ENCODE data around the gene CADM2.

CADM2 gene

DNA sequence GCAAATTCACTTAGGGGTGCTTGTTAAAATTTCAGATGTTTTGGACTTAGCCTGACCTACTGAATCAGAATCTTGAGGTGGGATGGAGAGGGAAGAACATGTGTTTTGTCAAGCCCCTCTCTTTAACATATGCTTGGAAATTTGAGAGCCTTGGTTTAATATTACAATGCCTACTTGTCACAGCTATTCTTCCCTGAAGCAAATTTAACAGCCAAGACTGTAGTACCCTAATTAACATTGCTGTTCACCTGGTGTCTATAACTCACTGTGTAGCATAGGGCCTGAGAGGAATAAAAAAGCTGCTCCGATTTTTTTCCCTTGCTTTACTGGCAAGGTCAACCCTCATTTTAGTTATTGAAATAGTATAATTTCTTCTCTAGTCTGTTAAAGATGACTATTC is 880.1 kb downstream of the CADM2 start:
- no peak overlapping the region for H3K4me3 ChIP-seq (ENCODE audit: low read length)
- TF ChIP-seq, protein P1, sequence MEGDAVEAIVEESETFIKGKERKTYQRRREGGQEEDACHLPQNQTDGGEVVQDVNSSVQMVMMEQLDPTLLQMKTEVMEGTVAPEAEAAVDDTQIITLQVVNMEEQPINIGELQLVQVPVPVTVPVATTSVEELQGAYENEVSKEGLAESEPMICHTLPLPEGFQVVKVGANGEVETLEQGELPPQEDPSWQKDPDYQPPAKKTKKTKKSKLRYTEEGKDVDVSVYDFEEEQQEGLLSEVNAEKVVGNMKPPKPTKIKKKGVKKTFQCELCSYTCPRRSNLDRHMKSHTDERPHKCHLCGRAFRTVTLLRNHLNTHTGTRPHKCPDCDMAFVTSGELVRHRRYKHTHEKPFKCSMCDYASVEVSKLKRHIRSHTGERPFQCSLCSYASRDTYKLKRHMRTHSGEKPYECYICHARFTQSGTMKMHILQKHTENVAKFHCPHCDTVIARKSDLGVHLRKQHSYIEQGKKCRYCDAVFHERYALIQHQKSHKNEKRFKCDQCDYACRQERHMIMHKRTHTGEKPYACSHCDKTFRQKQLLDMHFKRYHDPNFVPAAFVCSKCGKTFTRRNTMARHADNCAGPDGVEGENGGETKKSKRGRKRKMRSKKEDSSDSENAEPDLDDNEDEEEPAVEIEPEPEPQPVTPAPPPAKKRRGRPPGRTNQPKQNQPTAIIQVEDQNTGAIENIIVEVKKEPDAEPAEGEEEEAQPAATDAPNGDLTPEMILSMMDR (IDR thresholded peaks at IDR 0.05; ENCODE audit: insufficient read depth, low read depth, low read length, missing control alignments): no peak
- DNase-seq (ENCODE audit: low read depth): no peak

DNA sequence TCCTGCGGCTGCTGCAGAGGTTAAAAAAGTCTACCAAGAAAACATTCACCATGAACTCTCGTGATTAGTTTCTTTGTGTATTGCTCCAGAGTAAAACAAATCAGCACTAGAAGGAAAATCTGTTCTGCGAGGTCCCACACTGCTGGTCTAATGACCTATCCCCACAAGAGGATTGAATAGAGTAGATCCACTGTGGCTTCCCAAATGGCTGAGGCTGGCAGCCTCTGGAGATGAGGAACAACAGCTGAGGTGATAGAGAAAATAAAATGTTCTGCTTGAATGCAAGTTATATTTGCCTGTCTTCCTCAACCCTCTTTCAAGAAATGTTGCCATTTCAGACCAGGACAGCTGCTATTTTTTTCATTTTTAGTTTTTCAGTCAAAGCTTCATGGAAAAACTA is 883.3 kb downstream of the CADM2 start:
- TF ChIP-seq, protein P1 (IDR thresholded peaks at IDR 0.05; ENCODE audit: insufficient read depth, low read depth, low read length, missing control alignments): no peak

DNA sequence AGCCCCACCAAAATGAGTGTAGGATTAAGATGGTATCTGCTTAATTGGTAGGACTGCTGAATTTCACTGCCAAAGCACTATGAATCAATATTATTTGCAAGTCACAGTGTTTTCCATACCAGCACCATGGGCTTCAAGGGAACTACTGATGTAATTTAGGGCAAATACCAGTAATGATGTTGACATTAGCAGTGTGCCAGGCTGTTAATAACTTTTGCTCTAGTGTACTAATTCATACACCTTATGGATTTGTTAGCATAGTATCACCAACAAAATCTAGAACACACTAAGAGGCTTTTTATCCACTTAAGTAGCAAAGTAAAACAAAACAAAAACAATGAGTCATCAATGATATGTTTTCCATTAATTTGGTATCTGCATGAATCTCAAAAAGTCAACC is 888.2 kb downstream of the CADM2 start:
- H3K4me3 ChIP-seq (ENCODE audit: low read length): no peak overlapping the region
- DNase-seq (ENCODE audit: low read depth): no peak
- TF ChIP-seq, protein P1 (IDR thresholded peaks at IDR 0.05; ENCODE audit: insufficient read depth, low read depth, low read length, missing control alignments): no peak

More for the DNA sequence above, 883.3 kb downstream of the CADM2 start:
- no peak for DNase-seq (ENCODE audit: low read depth)
- H3K4me3 ChIP-seq (ENCODE audit: low read length): no peak overlapping the region

DNA sequence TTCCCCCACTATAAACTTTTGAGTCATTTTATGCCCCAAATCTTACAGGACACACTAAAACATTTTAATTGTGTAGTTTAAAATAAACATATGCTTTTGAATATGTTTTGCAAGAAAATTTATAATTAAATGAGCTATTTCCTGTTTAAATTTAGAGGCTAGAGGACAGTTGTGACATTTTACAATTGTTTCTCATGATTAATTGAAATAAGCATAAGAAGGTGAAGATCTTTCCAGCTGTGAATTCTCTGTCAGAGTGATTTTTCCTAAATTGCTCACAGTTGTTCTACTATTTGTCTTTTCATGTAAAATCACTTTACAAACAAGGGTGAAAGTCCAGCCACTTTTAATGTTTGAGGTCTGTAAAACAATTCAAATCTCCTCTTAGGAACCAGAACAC is 892.3 kb downstream of the CADM2 start:
- TF ChIP-seq, protein P1 (IDR thresholded peaks at IDR 0.05; ENCODE audit: insufficient read depth, low read depth, low read length, missing control alignments): no peak
- no peak for DNase-seq (ENCODE audit: low read depth)
- H3K4me3 ChIP-seq (ENCODE audit: low read length): no peak overlapping the region

DNA sequence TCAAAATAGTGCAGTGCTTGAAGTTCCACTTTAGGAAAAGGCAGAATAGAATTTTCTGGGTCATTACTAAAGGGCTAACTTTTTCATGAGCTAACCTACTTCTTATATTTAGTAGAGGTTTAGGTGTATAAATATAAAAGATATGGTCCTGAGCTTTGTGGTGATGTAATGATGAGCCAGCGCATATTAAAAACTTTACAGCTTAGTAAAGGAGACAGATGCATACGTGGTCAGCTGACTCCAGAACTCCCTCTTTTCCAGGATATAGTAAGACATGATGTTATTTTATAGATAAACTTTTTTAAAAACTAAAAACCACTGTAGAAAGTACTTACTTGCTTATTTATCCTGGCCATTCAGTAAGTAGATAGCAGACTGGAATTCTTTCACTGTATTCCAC is 895.0 kb downstream of the CADM2 start:
- TF ChIP-seq, protein P1 (IDR thresholded peaks at IDR 0.05; ENCODE audit: insufficient read depth, low read depth, low read length, missing control alignments): no peak
- H3K4me3 ChIP-seq (ENCODE audit: low read length): no peak overlapping the region
- no peak for DNase-seq (ENCODE audit: low read depth)

DNA sequence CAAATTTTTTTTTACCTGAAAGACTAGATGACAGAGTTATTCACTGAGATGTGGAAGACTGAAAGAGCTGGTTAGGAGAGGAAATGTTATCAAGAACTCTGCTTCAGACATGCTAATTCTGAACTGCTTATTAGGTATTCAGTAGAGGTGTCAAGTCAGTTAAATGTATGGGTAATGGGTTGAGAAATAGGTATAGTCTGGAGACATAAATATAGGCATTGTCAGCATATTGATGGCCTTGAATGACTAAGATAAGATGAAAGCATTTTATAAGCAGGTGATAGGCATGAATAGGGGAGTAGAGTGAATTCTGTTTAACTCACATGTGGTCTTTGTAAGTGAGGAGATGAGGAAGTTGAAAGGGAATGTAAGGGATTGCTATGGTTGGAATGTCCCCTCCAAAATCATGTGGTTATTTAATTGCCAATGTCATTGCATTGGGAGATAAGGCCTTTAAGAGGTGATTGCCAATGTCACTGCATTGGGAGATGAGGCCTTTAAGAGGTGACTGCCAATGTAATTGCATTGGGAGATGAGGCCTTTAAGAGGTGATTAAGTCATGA is 904.2 kb downstream of the CADM2 start:
- DNase-seq (ENCODE audit: low read depth): no peak
- TF ChIP-seq, protein P1 (IDR thresholded peaks at IDR 0.05; ENCODE audit: insufficient read depth, low read depth, low read length, missing control alignments): no peak
- no peak overlapping the region for H3K4me3 ChIP-seq (ENCODE audit: low read length)

DNA sequence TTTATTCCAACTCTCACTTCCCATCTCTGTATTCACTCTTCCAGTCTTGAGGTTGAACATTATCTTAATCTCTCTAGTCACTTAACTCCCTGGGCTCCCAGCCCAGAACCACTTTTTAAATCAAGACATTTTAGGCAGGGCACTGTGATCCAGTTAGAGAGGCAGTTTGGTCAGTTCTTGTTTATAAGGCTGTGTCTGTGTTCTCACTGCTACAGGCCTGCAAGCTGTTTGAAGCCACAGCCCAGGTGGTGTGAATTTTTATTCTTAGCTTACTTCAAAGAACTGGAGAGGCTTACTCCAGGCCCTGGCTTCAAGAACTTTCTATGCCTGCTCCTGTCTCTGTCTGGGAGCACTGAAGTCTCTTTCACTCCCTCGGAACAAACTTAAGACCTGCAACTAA is 906.1 kb downstream of the CADM2 start:
- DNase-seq (ENCODE audit: low read depth): no peak
- TF ChIP-seq, protein P1 (IDR thresholded peaks at IDR 0.05; ENCODE audit: insufficient read depth, low read depth, low read length, missing control alignments): no peak
- no peak overlapping the region for H3K4me3 ChIP-seq (ENCODE audit: low read length)
